ENCODE data around the gene A4GALT. TPM values are rescaled to one million over a fixed set of nuclear protein-coding genes. Genes with fewer than 3 reads are reported as not detected.
"Not testable (repeated sequence)": the region's sequence is repeated elsewhere in the genome, so short reads cannot be mapped to it uniquely, and the experiment has no call there.

Gene A4GALT
- total and polyA plus RNA-seq, 10 of the 15 experiments (the other 5 are each of a cell fraction or from before 2014, with no cell fraction given) = 0.04 to 3.9 (median 2.3) TPM; not detected in 1

GRCh38 chr22:42670046-42670445 lies 50.6 kb downstream of the A4GALT start:
- peaks cover 35% of the 10 kb centered on the region for H3K4me1 ChIP-seq (ENCODE audit: control insufficient read depth, insufficient read depth, low read length)
- intact Hi-C loops (cut with micrococcal nuclease; ENCODE audit: unreplicated experiment) = no loop called here
- H3K27ac ChIP-seq (ENCODE audit: control insufficient read depth, insufficient read depth) = no peak overlapping the region
- no peaks in the 10 kb centered on the region for H3K36me3 ChIP-seq (ENCODE audit: control insufficient read depth in 2 of 2, insufficient read depth in 2 of 2, low read length in 1 of 2)
- ATAC-seq = no peak
- H2AFZ ChIP-seq (ENCODE audit: control insufficient read depth, low read depth, low read length) = no peak overlapping the region
- peaks cover 2% of the 10 kb centered on the region; the same call in 2 of the 3 replicates for H3K9me3 ChIP-seq (replicated peaks; ENCODE audit: control insufficient read depth, insufficient read depth, low read length)
- H3K27me3 ChIP-seq (replicated peaks in 1 of 2; ENCODE audit: control insufficient read depth in 2 of 2, insufficient read depth in 2 of 2, low read length in 1 of 2) = no peaks in the 10 kb centered on the region
- FAIRE-seq = no peak
- no peak overlapping the region for H3K4me3 ChIP-seq
- no peak overlapping the region for H3K9ac ChIP-seq (ENCODE audit: control insufficient read depth, insufficient read depth, low read length)
- CTCF ChIA-PET = no interaction called here
- H3K79me2 ChIP-seq (ENCODE audit: control insufficient read depth, insufficient read depth, low read length) = no peaks in the 10 kb centered on the region
- WGBS (ENCODE audit: insufficient coverage, insufficient replicate concordance, low lambda C conversion rate, missing lambda C conversion rate) = 73% methylated on average over 4 of the region's 4 CpGs
- in situ Hi-C loops (cut with MboI) = loop anchor here (25.0 kb wide), 1 partner anchor 1367 kb away; no protein-coding TSS in a partner anchor
- H4K20me1 ChIP-seq (ENCODE audit: control insufficient read depth, insufficient read depth) = no peaks in the 10 kb centered on the region
- DNase-seq (ENCODE audit: low read depth, low spot score) = no peak
- no peak overlapping the region for H3K4me2 ChIP-seq (ENCODE audit: control insufficient read depth, insufficient read depth)
- POLR2A ChIA-PET = interaction anchor here (1.5 kb wide), 1 partner anchor 37 kb away, joined by 3 read pairs; no protein-coding TSS in a partner anchor
- no peak for TF ChIP-seq NFXL1 (IDR thresholded peaks at IDR 0.05; ENCODE audit: borderline replicate concordance)
- TF ChIP-seq STAT1 (conservative IDR thresholded peaks at IDR 0.05) = no peak
- no TSS peak for BruUV-seq (replicated peaks)
- SMC1A ChIA-PET (ENCODE audit: uncharacterized antibody, unreplicated experiment) = interaction anchor here (1.5 kb wide), 1 partner anchor 13 kb away, joined by 3 read pairs; no protein-coding TSS in a partner anchor
- RAD21 ChIA-PET (ENCODE audit: unreplicated experiment) = no interaction called here

- H3K4me3 ChIP-seq; DNase-seq (ENCODE audit: low read depth, low spot score); H3K9ac ChIP-seq (ENCODE audit: control insufficient read depth, insufficient read depth, low read length); H4K20me1 ChIP-seq (ENCODE audit: control insufficient read depth, insufficient read depth); H3K79me2 ChIP-seq (ENCODE audit: control insufficient read depth, insufficient read depth, low read length); ATAC-seq; H3K27me3 ChIP-seq (replicated peaks in 1 of 2; ENCODE audit: control insufficient read depth in 2 of 2, insufficient read depth in 2 of 2, low read length in 1 of 2); H3K9me3 ChIP-seq (replicated peaks; ENCODE audit: control insufficient read depth, insufficient read depth, low read length); intact Hi-C loops (cut with micrococcal nuclease; ENCODE audit: unreplicated experiment); H2AFZ ChIP-seq (ENCODE audit: control insufficient read depth, low read depth, low read length); FAIRE-seq; H3K36me3 ChIP-seq (ENCODE audit: control insufficient read depth in 2 of 2, insufficient read depth in 2 of 2, low read length in 1 of 2); BruUV-seq (replicated peaks): not testable (repeated sequence)
- WGBS (ENCODE audit: insufficient coverage, insufficient replicate concordance, low lambda C conversion rate, missing lambda C conversion rate) = 32% methylated on average over 3 of the region's 3 CpGs
- in situ Hi-C loops (cut with MboI) = loop anchor here (25.0 kb wide), 1 partner anchor 1371 kb away; no protein-coding TSS in a partner anchor
- Histone ChIP-seq H3K4me2 (ENCODE audit: control insufficient read depth, insufficient read depth) (peak overlapping the region; percentile 46; the same call in 1 of the 2 replicates), H3K27ac (ENCODE audit: control insufficient read depth, insufficient read depth) (peak overlapping the region; percentile 78), H3K4me1 (ENCODE audit: control insufficient read depth, insufficient read depth, low read length) (peaks cover 42% of the 10 kb centered on the region)
- ChIA-PET SMC1A (ENCODE audit: uncharacterized antibody, unreplicated experiment) (interaction anchor here (0.8 to 2.3 kb wide), 7 partner anchors 11 to 151 kb away, joined by 3 to 9 read pairs (median 4); no protein-coding TSS in a partner anchor), POLR2A (interaction anchor here (0.6 to 1.2 kb wide), 6 partner anchors 10 to 52 kb away, joined by 3 to 5 read pairs (median 4); no protein-coding TSS in a partner anchor), CTCF (interaction anchor here (0.6 to 1.1 kb wide), 5 partner anchors 17 to 303 kb away, joined by 3 to 4 read pairs (median 3); partner anchors contain the start of gene POLDIP3), RAD21 (ENCODE audit: unreplicated experiment) (interaction anchor here (0.7 to 3.4 kb wide), 7 partner anchors 9 to 545 kb away, joined by 3 to 19 read pairs (median 4); no protein-coding TSS in a partner anchor)
Measured at GRCh38 chr22:42666393-42666792, 54.3 kb downstream of the A4GALT start.
